Measurements from ENCODE around the gene ATXN2L. TPM values are rescaled to one million over a fixed set of nuclear protein-coding genes. Genes with fewer than 3 reads are reported as not detected.
A peak's percentile ranks its signal among the peaks of the same experiment; 100 is the strongest.

The ATXN2L gene
- total and polyA plus RNA-seq, 10 of the 15 experiments (the other 5 are each of a cell fraction or from before 2014, with no cell fraction given) = 3.5 to 210 (median 61.1) TPM

- Histone ChIP-seq H4K20me1 (ENCODE audit: control insufficient read depth, insufficient read depth) (no peaks in the 10 kb centered on the region), H3K4me3 (peak within 1 kb of the TSS; percentile 96), H3K27ac (ENCODE audit: control insufficient read depth, insufficient read depth) (peak within 1 kb of the TSS; percentile 81), H3K9ac (ENCODE audit: control insufficient read depth, insufficient read depth, low read length) (peak within 1 kb of the TSS; percentile 93), H2AFZ (ENCODE audit: control insufficient read depth, low read depth, low read length) (peak within 1 kb of the TSS; percentile 61), H3K9me3 (replicated peaks; ENCODE audit: control insufficient read depth, insufficient read depth, low read length) (no peaks in the 10 kb centered on the region), H3K4me2 (ENCODE audit: control insufficient read depth, insufficient read depth) (peak within 1 kb of the TSS; percentile 90), H3K4me1 (ENCODE audit: control insufficient read depth, insufficient read depth, low read length) (peaks cover 9% of the 10 kb centered on the region), H3K36me3 (ENCODE audit: control insufficient read depth in 2 of 2, insufficient read depth in 2 of 2, low read length in 1 of 2) (peaks cover 9 to 10% of the 10 kb centered on the region in 2 experiments; a peak in 3 of 4 replicates), H3K79me2 (ENCODE audit: control insufficient read depth, insufficient read depth, low read length) (peaks cover 23% of the 10 kb centered on the region), H3K27me3 (replicated peaks in 1 of 2; ENCODE audit: control insufficient read depth in 2 of 2, insufficient read depth in 2 of 2, low read length in 1 of 2) (no peaks in the 10 kb centered on the region)
- DNase-seq (ENCODE audit: low read depth, low spot score) = peak; percentile 92
- ChIA-PET CTCF (interaction anchor here (0.8 to 4.0 kb wide), 12 partner anchors 10 to 99 kb away, joined by 3 to 21 read pairs (median 4); partner anchors contain the start of genes CD19 and SH2B1), POLR2A (interaction anchor here (0.5 to 4.9 kb wide), 9 partner anchors 17 to 86 kb away, joined by 3 to 43 read pairs (median 4); partner anchors contain the start of genes ATXN2L, CD19, RABEP2 and SH2B1), RAD21 (ENCODE audit: unreplicated experiment) (interaction anchor here (0.6 to 3.6 kb wide), 10 partner anchors 17 to 1543 kb away, joined by 3 to 22 read pairs (median 5); partner anchors contain the start of genes ATXN2L, CD19 and SH2B1), SMC1A (ENCODE audit: uncharacterized antibody, unreplicated experiment) (interaction anchor here (0.6 to 4.1 kb wide), 8 partner anchors 12 to 107 kb away, joined by 3 to 27 read pairs (median 9); partner anchors contain the start of genes CD19, RABEP2 and SH2B1)
- intact Hi-C loops (cut with micrococcal nuclease; ENCODE audit: unreplicated experiment) = loop anchor here (1.0 to 2.0 kb wide), 4 partner anchors 18 to 78 kb away; partner anchors contain the start of genes ATP2A1 and RABEP2
- WGBS (ENCODE audit: insufficient coverage, insufficient replicate concordance, low lambda C conversion rate, missing lambda C conversion rate) = 1% methylated on average over 57 of the region's 73 CpGs
- BruUV-seq (replicated peaks) = no TSS peak
- peak; percentile 99 for FAIRE-seq
- in situ Hi-C loops (cut with MboI) = no loop called here
- ATAC-seq = peak; percentile 95
- TF ChIP-seq RUNX3 (IDR thresholded peaks at IDR 0.05; ENCODE audit: low read length) (peak; percentile 81), ZBTB33 (IDR thresholded peaks at IDR 0.05) (peak; percentile 15; the same call in 1 of the 2 replicates), EZH2 (IDR thresholded peaks at IDR 0.05; ENCODE audit: borderline replicate concordance, control insufficient read depth, low read depth, low read length) (no peak), NFYB (IDR thresholded peaks at IDR 0.05; ENCODE audit: insufficient read depth, low read depth, low read length) (peak; percentile 55; the same call in 1 of the 2 replicates), E2F8 (IDR thresholded peaks at IDR 0.05; ENCODE audit: low read depth, partially characterized antibody) (peak; percentile 79), JUNB (IDR thresholded peaks at IDR 0.05) (no peak), NBN (IDR thresholded peaks at IDR 0.05) (peak; percentile 98), KDM1A (IDR thresholded peaks at IDR 0.05; ENCODE audit: borderline replicate concordance) (no peak), ZNF622 (IDR thresholded peaks at IDR 0.05) (no peak), CHD2 (IDR thresholded peaks at IDR 0.05; ENCODE audit: borderline replicate concordance, low read depth, low read length) (peak; percentile 79; the same call in 1 of the 2 replicates), MTA2 (IDR thresholded peaks at IDR 0.05; ENCODE audit: low read depth) (no peak), REST (IDR thresholded peaks at IDR 0.05; ENCODE audit: low read depth, low read length) (no peak), TARDBP (IDR thresholded peaks at IDR 0.05; ENCODE audit: borderline replicate concordance) (peak; percentile 94), GABPA (IDR thresholded peaks at IDR 0.05; ENCODE audit: low read depth) (peak; percentile 99), HDGF (IDR thresholded peaks at IDR 0.05) (peak; percentile 95)
These were observed 23.5 kb downstream of the ATXN2L start, which contains the start of gene TUFM for GRCh38 chr16:28846080-28846932. TUFM (minus strand) TSS chr16:28846348; CDS start chr16:28846269, 79 bp downstream.

Data from GM12878 (cell line).